Parathyroid adenoma (tissue), 2 donors: ENCODE data around the gene LIMA1.

Experiments
- H2AFZ ChIP-seq: fragments of 300-600 bp; sonication (generic); one replicate; pipeline ENCODE4 v1.7.0; 2017; ENCODE audit warnings: antibody characterized with exemption, mild to moderate bottlenecking
- H3K27ac ChIP-seq: fragments of 300-600 bp; sonication (generic); one replicate; pipeline ENCODE4 v1.7.0; 2017
- H3K27me3 ChIP-seq: fragments of 300-600 bp; sonication (generic); one replicate; pipeline ENCODE4 v1.7.0; 2017; ENCODE audit warnings: low read length; ENCODE audit not compliant: control insufficient read depth, insufficient read depth
- H3K36me3 ChIP-seq: fragments of 300-600 bp; sonication (generic); one replicate; pipeline ENCODE4 v1.7.0; 2017; ENCODE audit warnings: low read length; ENCODE audit not compliant: control insufficient read depth, insufficient read depth
- H3K4me1 ChIP-seq: fragments of 300-600 bp; sonication (generic); one replicate; pipeline ENCODE4 v1.7.0; 2017; ENCODE audit warnings: control low read depth
- H3K4me2 ChIP-seq: fragments of 300-600 bp; sonication (generic); one replicate; pipeline ENCODE4 v1.7.0; 2017; ENCODE audit warnings: low read length
- H3K4me3 ChIP-seq: fragments of 300-600 bp; sonication (generic); one replicate; pipeline ENCODE4 v1.7.0; 2017; ENCODE audit warnings: low read depth, low read length
- H3K79me2 ChIP-seq: fragments of 300-600 bp; sonication (generic); one replicate; pipeline ENCODE4 v1.7.0; 2017; ENCODE audit warnings: control low read depth
- H3K9ac ChIP-seq: fragments of 300-600 bp; sonication (generic); one replicate; pipeline ENCODE4 v1.7.0; 2017; ENCODE audit warnings: mild to moderate bottlenecking
- H3K9me3 ChIP-seq: fragments of 300-600 bp; sonication (generic); one replicate; pipeline ENCODE4 v1.7.0; 2017; ENCODE audit warnings: low read length; ENCODE audit not compliant: control insufficient read depth
- TF ChIP-seq, protein P1 (sequence below): fragments of 300-600 bp; sonication (generic); IDR thresholded peaks from one replicate; pipeline ENCODE4 v1.7.0; 2017; ENCODE audit warnings: antibody characterized with exemption, mild to moderate bottlenecking
- donor health status: primary hyperparathyroidism.

The LIMA1 gene

DNA sequence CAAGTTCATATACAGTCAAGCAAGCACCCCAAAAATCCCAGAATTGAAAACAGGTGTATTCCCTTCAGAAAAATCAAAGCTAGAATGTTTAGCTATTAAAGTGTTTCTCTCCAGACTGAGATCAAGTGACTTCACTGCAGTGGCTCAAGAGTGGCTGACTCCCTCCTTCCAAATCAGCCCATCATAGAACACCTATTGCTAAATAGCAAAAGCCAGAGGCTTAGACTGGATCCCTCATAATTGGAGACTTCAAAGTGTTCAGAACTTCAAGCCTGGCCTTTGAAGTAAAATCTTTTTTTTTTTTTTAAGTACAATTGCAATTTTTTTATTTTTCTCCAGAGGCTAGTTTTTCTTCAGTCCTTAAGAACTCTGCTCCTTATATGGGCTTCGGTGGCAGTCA is 66.1 kb downstream of the LIMA1 start:
- no peak overlapping the region for H3K4me3 ChIP-seq

DNA sequence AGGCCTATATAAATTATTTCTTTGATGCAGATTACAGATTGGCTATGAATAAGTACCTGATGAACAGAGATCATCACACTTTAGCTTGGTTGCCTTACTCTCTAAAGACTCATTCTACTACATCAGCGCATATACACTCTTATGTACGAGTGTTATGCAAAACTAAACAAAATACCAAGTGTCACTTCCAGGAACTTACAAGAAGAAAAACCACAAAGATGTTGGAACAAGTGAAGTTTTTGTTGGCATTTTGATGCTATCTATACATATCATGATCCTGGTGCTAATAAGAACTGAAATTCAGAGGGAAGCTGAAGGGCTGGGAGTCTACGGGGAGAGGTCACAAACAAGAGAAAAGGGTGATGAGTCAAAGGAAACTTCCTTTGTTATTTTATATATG is 68.3 kb downstream of the LIMA1 start:
- H2AFZ ChIP-seq = no peak overlapping the region
- no peak overlapping the region for H3K4me2 ChIP-seq
- TF ChIP-seq, protein P1, sequence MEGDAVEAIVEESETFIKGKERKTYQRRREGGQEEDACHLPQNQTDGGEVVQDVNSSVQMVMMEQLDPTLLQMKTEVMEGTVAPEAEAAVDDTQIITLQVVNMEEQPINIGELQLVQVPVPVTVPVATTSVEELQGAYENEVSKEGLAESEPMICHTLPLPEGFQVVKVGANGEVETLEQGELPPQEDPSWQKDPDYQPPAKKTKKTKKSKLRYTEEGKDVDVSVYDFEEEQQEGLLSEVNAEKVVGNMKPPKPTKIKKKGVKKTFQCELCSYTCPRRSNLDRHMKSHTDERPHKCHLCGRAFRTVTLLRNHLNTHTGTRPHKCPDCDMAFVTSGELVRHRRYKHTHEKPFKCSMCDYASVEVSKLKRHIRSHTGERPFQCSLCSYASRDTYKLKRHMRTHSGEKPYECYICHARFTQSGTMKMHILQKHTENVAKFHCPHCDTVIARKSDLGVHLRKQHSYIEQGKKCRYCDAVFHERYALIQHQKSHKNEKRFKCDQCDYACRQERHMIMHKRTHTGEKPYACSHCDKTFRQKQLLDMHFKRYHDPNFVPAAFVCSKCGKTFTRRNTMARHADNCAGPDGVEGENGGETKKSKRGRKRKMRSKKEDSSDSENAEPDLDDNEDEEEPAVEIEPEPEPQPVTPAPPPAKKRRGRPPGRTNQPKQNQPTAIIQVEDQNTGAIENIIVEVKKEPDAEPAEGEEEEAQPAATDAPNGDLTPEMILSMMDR = no peak
- peaks cover 2% of the 10 kb centered on the region for H3K79me2 ChIP-seq
- no peaks in the 10 kb centered on the region for H3K9me3 ChIP-seq
- no peaks in the 10 kb centered on the region for H3K36me3 ChIP-seq
- H3K4me3 ChIP-seq = no peak overlapping the region
- H3K27me3 ChIP-seq = no peaks in the 10 kb centered on the region
- H3K27ac ChIP-seq = no peak overlapping the region
- no peak overlapping the region for H3K9ac ChIP-seq
- H3K4me1 ChIP-seq = no peaks in the 10 kb centered on the region

More for the DNA sequence above, 66.1 kb downstream of the LIMA1 start:
- Histone ChIP-seq H3K27me3 (no peaks in the 10 kb centered on the region), H3K79me2 (peaks cover 2% of the 10 kb centered on the region), H2AFZ (no peak overlapping the region), H3K27ac (no peak overlapping the region), H3K4me1 (peaks cover 9% of the 10 kb centered on the region), H3K9me3 (no peaks in the 10 kb centered on the region), H3K9ac (no peak overlapping the region), H3K4me2 (no peak overlapping the region), H3K36me3 (no peaks in the 10 kb centered on the region)
- TF ChIP-seq, protein P1 = no peak

DNA sequence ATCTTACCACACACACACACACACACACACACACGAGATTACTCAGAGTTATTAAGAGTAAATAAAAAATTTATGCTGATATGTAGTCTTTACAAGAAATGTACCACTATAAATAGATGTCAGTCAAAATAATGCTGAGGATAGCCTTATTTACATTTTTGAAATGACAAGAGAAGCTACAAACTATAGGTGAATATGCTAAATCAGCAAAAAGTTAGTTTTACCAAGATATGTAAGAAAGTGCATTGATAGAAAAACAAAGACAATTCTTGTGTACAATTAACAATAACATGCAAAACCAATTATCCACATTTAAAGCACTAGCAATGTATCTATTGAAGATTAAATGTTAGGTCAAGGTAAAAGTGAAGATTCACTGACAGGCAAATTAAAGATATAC is 69.3 kb downstream of the LIMA1 start:
- H3K4me3 ChIP-seq = no peak overlapping the region
- TF ChIP-seq, protein P1 = no peak
- H3K36me3 ChIP-seq = no peaks in the 10 kb centered on the region
- no peak overlapping the region for H3K9ac ChIP-seq
- H3K4me1 ChIP-seq = no peaks in the 10 kb centered on the region
- H3K9me3 ChIP-seq = no peaks in the 10 kb centered on the region
- H3K79me2 ChIP-seq = peaks cover 2% of the 10 kb centered on the region
- H3K27me3 ChIP-seq = no peaks in the 10 kb centered on the region
- H3K27ac ChIP-seq = no peak overlapping the region
- no peak overlapping the region for H3K4me2 ChIP-seq
- no peak overlapping the region for H2AFZ ChIP-seq

DNA sequence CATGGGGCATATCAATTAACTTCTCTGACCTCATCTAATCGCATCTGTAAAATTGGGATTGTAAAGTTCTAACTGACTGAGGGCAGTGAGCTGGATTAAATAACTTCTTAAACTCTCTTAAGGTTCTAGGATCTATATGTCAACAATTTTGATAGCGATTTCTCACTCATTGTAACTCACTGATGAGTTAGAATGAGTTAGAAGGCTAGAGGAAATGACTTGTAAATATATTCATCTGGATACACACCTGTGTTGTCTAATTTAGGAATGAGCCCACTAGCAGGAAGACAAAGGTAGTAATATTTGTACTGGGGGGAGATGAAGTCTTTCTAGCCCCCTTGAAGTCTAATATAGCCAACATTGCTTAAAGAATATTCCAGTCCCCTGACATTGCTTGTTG is 69.9 kb downstream of the LIMA1 start:
- H3K4me1 ChIP-seq = no peaks in the 10 kb centered on the region
- peaks cover 2% of the 10 kb centered on the region for H3K79me2 ChIP-seq
- no peak overlapping the region for H3K4me2 ChIP-seq
- H3K36me3 ChIP-seq = no peaks in the 10 kb centered on the region
- TF ChIP-seq, protein P1 = no peak
- H2AFZ ChIP-seq = no peak overlapping the region
- H3K27ac ChIP-seq = no peak overlapping the region
- H3K27me3 ChIP-seq = no peaks in the 10 kb centered on the region
- H3K9me3 ChIP-seq = no peaks in the 10 kb centered on the region
- H3K4me3 ChIP-seq = no peak overlapping the region
- no peak overlapping the region for H3K9ac ChIP-seq

DNA sequence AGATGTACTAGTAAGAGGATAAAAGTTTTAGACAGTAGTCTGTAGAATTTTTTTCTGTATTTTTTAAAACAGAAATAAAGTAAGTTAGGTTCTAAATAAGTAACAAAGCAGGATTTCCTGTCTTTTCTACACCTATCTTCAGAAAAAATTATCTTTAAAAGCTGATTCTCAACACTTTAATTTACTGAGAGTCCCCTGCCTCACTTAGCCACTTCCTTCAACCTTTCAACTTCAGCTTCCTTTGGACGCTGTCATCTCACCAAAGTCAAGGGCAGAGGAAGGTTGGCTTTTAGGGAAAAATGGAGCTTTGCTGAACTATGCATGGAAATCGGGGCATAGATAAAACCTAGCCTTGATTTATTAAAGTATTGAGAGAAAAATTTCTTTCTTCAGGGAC is 71.3 kb downstream of the LIMA1 start:
- no peaks in the 10 kb centered on the region for H3K9me3 ChIP-seq
- H3K27ac ChIP-seq = peak overlapping the region; percentile 33
- peak overlapping the region; percentile 4 for H3K4me3 ChIP-seq
- TF ChIP-seq, protein P1 = no peak
- no peak overlapping the region for H3K9ac ChIP-seq
- H3K36me3 ChIP-seq = no peaks in the 10 kb centered on the region
- H3K4me2 ChIP-seq = no peak overlapping the region
- H3K4me1 ChIP-seq = no peaks in the 10 kb centered on the region
- H2AFZ ChIP-seq = no peak overlapping the region
- H3K27me3 ChIP-seq = no peaks in the 10 kb centered on the region
- H3K79me2 ChIP-seq = no peaks in the 10 kb centered on the region
